GM21528 (cell line): Measurements from ENCODE around the gene PANX1.
A peak's percentile ranks its signal among the peaks of the same experiment; 100 is the strongest.
"Not testable (repeated sequence)": the region's sequence is repeated elsewhere in the genome, so short reads cannot be mapped to it uniquely, and the experiment has no call there.

Experiments used
- ATAC-seq: cut with Tn5 transposase; IDR thresholded peaks from one replicate; pipeline ENCODE4 v1.9.1; 2021; ENCODE audit warnings: mild to moderate bottlenecking, moderate library complexity; ENCODE audit not compliant: unreplicated experiment, low FRiP score

Gene PANX1, protein sequence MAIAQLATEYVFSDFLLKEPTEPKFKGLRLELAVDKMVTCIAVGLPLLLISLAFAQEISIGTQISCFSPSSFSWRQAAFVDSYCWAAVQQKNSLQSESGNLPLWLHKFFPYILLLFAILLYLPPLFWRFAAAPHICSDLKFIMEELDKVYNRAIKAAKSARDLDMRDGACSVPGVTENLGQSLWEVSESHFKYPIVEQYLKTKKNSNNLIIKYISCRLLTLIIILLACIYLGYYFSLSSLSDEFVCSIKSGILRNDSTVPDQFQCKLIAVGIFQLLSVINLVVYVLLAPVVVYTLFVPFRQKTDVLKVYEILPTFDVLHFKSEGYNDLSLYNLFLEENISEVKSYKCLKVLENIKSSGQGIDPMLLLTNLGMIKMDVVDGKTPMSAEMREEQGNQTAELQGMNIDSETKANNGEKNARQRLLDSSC

GRCh38 chr11:94128746-94129511 lies at the start of gene PANX1:
Gene PANX1, plus strand, starts transcription at chr11:94128841. Its CDS starts 472 bp downstream, at chr11:94129313.
- peak; percentile 87 for ATAC-seq

DNA sequence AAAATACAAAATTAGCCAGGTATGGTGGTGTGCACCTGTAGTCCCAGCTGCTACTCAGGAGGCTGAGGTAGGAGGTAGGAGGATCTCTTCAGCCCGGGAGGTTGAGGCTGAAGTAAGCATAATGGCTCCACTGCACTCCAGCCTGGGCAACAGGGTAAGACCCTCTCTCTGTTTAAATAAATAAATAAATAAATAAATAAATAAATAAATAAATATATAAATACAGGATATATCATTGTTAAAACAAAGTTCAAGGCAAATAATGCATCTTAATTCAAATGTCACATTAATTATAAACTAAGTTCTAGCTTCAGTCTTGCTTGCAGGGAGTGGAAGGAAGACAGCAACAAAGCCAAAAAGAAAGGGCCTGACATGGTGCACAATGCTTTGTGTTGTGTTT lies 44.5 kb upstream of the PANX1 start:
- no peak for ATAC-seq

DNA sequence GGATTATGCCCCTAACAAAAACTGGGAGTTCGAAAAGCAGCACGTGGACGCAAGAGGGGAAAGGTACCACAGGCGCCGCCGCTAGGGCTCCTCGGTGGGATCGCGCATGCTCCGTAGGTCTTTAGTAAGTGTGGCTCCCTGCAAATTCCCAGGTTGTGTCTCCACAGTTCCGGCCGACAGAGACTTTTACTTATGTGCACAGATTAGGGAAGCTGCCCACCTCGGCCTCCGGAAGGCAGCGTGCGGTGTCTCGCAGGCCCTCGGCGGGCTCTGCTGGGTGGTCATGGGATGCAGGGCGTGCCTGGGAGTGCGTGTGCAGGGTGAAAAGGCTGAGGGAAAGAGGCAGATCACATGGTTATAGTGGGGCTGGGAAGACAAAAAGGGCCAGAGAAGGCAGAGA lies 39.7 kb upstream of the PANX1 start:
- ATAC-seq: no peak

DNA sequence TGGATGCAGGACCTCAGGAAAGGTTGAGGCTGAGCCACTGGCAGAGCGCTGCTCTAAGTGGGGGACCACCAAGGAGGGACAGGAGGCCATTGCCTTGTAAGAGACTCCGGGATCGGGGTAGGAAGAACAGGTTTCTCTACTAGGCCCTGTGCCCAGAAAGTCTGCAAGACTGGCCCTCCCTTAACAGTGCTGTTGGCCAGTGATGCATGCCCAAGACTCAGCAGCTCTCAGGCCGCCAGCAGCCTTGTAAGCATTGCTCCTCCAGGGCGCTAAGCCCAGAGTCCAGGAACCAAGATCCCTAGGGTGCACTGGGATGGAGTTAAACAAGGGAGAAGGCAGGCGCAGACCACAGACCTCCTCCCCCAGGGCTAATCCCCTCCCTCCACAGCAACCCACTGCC lies 39.3 kb upstream of the PANX1 start:
- no peak for ATAC-seq

GRCh38 chr11:94090401-94090800 lies 38.2 kb upstream of the PANX1 start:
- no peak for ATAC-seq

DNA sequence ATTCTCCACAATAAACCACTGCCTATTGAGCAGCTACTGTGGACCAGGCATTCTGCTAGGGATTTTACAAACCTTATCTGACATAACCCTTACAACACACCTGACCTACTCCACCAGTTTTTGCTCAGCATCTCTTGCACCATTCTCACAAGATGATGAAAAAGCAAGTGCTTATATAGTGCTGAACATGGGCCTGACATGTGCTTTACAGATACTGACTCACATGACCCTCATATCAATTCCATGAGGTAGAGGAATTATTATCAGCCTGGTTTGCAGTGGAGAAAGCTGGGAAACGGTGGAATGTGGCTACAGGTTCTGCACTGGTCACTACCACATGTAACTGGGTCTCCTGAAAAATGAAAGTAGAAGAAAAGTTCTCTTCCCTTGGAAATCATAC lies 37.5 kb upstream of the PANX1 start:
- ATAC-seq: no peak

DNA sequence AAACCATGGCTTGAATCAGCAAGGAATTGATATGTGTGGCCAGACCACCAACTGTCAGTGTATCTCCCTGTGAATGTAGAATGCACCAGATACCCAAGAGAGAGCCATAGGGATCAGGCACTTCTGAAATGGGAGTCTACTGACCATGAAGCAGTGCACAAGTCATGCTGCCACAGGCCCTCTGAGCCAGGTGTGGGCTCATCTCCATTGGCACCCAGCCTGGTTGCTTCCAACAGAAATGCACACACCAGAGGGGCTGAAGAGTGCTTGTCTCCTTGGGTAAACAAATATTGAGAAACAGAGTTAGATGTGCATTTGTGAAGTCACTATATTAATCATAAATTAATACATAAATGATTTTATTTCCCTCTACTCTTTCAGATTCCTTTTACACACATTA lies 28.4 kb upstream of the PANX1 start:
- ATAC-seq: no peak

- ATAC-seq: no peak
Observed at GRCh38 chr11:94103471-94103870, 25.2 kb upstream of the PANX1 start.

DNA sequence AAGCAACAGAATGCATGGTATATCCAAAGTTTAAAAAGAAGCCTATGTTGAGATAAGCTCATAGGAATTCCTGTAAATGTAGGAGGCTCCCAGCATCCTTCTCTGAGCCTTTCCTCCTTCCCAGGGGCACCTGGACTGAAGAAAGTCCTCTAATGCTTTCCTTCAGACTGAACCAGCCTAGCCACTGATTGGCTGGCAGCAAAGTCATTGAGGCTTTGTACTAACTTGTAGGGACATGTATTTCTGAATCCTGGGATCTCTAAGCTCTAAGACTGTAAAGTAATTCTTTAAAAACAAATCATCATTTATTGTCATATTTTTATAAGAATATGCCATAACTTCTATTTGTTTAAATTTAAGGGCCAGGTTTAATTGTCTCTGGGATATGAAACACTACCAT lies 23.9 kb upstream of the PANX1 start:
- no peak for ATAC-seq

GRCh38 chr11:94106716-94107115 lies 21.9 kb upstream of the PANX1 start:
- ATAC-seq: no peak

DNA sequence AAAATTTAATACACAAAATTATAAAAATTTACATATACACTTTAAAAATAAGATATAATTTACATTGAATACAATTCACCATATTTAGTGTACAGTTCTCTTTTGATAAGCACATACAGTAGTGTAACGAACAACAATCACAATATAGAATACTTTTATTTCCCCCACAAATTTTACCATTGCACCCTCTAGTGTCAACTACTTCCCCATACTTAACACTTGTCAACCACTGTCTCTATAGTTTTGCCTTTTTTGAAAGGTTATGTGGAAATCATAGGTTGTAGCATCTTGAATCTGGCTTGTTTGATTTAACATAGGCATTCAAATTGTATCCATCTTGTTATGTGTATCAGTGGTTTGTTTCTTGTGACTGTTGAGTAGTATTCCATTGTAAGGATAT lies 21.3 kb upstream of the PANX1 start:
- no peak for ATAC-seq

- no peak for ATAC-seq
Observed at GRCh38 chr11:94111241-94111640, 17.4 kb upstream of the PANX1 start.

GRCh38 chr11:94111660-94112059 lies 17.0 kb upstream of the PANX1 start:
- no peak for ATAC-seq

DNA sequence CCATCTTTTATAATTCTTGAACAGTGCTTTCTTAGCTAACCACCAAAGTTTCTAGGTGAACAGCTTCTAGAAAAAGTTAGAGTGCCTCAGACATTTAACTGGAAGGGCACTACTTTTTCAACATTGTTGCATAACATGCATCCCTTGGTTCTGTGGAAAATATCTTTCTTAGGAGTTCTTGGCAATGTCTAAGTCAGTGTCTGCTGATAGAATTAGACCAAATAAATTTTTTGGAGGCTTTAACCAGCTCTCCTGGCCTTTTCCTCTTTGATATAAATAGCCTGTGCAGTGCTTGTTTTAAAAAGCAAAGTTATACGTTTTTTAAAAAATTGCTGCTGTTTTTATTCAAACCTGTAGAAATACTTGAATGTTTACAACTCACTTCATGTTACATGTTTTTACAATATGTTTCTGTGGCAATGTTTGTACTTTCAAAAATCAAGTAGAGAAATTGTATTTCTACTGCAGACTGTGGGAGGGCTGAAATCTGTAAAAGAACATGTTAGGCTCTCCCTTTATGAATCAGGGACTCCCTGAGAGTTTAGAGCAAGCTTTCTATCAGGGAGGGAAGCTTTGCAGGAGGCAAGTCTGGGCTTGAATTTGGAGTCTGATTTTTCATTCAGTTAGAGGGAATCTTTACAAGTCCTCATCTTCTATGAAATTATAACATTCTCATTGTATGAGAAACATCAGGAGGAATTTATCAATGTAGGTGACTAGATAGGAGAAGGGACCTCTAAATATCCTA lies 16.3 kb upstream of the PANX1 start:
- ATAC-seq: no peak

DNA sequence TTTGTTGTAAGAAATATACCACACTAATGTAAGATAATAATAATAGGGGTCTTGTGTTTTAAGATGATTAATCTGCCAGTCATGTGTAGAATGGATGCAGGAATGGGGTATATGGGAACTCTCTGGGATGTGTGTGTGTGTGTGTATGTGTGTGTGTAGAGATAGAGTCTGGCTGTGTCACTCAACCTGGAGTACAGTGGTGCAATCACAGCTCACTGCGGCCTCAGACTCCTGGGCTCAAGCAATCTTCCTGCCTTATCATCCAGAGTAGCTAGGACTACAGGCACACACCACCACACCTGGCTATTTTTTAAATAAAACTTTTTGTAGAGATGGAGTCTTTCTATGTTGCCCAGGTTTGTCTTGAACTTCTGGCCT lies 11.5 kb upstream of the PANX1 start:
- ATAC-seq: no peak

DNA sequence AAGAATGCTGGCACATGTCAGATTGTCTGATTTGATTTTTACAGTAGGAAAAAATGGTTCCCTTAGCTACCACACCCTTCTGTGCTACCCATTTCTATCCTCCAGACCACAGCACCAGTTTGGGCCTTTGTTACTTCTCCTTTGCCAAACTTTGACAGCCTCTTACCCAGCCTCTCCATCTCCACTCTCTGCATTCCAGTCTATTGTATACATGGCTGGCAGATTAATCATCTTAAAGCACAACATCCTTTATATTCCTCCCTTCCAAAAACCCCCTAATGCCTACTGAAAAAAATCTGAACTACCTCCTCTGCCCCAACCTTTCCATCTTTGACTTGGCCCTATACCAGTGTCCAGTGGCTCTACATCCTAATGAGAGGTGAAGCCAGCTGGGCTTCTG lies 10.8 kb upstream of the PANX1 start:
- no peak for ATAC-seq

DNA sequence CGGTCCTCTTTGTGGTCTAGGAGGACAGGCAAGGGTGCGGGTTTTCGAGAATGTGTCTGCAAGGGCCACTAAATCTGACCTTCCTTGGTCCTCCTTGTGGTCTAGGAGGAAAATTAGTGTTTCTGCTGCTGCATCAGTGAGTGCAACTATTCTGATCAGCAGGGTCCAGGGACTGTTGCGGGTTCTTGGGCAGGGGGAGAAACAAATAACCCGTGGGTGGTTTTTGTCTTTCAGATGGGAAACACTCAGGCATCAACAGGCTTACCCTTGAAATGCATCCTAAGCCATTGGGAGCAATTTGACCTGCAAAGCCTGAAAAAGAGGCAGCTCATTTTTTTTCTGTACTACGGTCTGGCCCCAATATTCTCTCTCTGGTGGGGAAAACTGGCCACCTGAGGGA lies 9.0 kb upstream of the PANX1 start:
- not testable (repeated sequence) for ATAC-seq

GRCh38 chr11:94120516-94120915 lies 8.1 kb upstream of the PANX1 start:
- ATAC-seq: not testable (repeated sequence)

GRCh38 chr11:94120946-94121345 lies 7.7 kb upstream of the PANX1 start:
- no peak for ATAC-seq

DNA sequence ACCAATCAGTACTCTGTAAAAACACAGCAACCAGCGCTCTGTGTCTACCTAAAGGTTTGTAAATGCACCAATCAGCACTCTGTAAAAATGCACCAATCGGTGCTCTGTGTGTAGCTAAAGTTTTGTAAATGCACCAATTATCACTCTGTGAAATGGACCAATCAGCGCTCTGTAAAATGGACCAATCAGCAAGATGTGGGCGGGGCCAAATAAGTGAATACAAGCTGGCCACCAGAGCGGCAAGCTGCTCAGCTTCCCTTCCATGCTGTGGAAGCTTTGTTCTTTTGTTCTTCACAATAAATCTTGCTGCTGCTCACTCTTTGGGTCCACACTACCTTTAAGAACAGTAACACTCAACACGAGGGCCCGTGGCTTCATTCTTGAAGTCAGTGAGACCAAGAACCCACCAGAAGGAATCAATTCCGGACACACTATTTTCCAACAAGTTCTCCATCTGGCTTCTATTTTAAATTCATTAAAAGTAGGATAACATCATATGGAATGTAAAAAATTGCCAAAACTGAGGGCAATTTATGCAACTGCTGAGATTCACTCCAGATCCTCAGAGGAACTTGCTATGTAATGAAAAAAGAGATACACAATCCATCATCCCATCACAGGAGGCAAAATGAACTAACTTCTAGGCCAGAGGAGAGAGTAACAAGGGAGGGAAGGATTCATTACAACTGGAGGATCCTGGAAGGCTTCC lies 3.1 kb upstream of the PANX1 start:
- ATAC-seq: no peak

DNA sequence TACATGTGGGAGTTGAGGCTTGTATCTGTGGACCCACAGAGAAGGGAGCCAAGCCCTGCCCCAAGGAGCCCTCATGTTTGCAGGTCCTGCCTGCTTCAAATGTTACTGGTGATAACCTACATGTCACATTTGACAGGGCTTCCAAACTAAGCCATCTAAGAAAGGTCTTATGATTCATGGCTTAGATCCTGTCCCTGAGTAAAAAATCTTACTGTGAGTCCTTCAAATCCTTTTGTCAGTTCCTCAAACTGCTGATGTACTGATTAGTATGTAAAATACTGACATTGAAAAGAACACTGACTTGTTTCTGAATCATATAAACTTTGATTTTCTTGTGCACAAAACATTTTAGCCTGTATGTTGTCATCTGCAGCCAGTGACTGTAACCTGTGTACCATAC lies 1.0 kb upstream of the PANX1 start:
- no peak for ATAC-seq
